Thoracic aorta (tissue), 2 donors: ENCODE data around the gene OR51V1. TPM values are rescaled to one million over a fixed set of nuclear protein-coding genes. Genes with fewer than 3 reads are reported as not detected.

ENCODE experiments used
- ATAC-seq: fragments of 150-250 bp; one replicate; pipeline ENCODE4 v1.8.0; 2017; ENCODE audit warnings: low read depth; ENCODE audit not compliant: insufficient number of reproducible peaks, low FRiP score
- DNase-seq: peaks from one replicate; pipeline ENCODE4 v3.0.0-alpha.2; 2020; ENCODE audit warnings: low spot score
- H3K27ac ChIP-seq, 2 donors: fragments of 200-600 bp; sonication (generic); 1 replicate in 1 of 2; 2 replicates in 1 of 2; pipeline ENCODE4 v1.5.1; 2016; ENCODE audit warnings: mild to moderate bottlenecking in 2 of 2, moderate library complexity in 2 of 2
- H3K27me3 ChIP-seq: fragments of 200-600 bp; sonication (generic); replicated peaks from 2 replicates; pipeline ENCODE4 v1.6.0; 2016; ENCODE audit warnings: mild to moderate bottlenecking; ENCODE audit not compliant: insufficient read depth
- H3K36me3 ChIP-seq: fragments of 200-600 bp; sonication (generic); one replicate; pipeline ENCODE4 v1.5.1; 2016
- H3K4me1 ChIP-seq, 2 donors: fragments of 200-600 bp; sonication (generic); 1 replicate in 1 of 2; 2 replicates in 1 of 2; pipeline versions ENCODE4 v1.5.1 to v1.6.0; 2016; ENCODE audit warnings: low read depth in 2 of 2, mild to moderate bottlenecking in 1 of 2; ENCODE audit not compliant: control insufficient read depth in 1 of 2
- H3K4me3 ChIP-seq: fragments of 200-600 bp; sonication (generic); 2 replicates; pipeline ENCODE4 v1.5.1; 2016; ENCODE audit warnings: mild to moderate bottlenecking
- H3K9me3 ChIP-seq: fragments of 200-600 bp; sonication (generic); 2 replicates; pipeline ENCODE4 v1.5.1; 2016
- CTCF ChIP-seq: fragments of 200-600 bp; sonication (generic); IDR thresholded peaks from one replicate; pipeline ENCODE4 v1.5.1; 2019; ENCODE audit warnings: antibody characterized with exemption
- total RNA-seq, 2 donors: library from RNA; depleted of rRNA; stranded (reverse); fragments of >200 nt; gene quantifications; one replicate each; pipeline versions ENCODE4 v1.1.0 to v1.2.3, GENCODE V29; 2016

Gene OR51V1
- total RNA-seq, 2 donors from 2014 or later, result not detected

- TF ChIP-seq CTCF, result no peak
- no peak for ATAC-seq
- H3K4me3 ChIP-seq, result no peak overlapping the region
- no peaks in the 10 kb centered on the region for H3K27me3 ChIP-seq
- H3K4me1 ChIP-seq, result no peaks in the 10 kb centered on the region
- H3K9me3 ChIP-seq, result no peaks in the 10 kb centered on the region
- no peaks in the 10 kb centered on the region for H3K36me3 ChIP-seq
- H3K27ac ChIP-seq, result no peak overlapping the region
- no peak for DNase-seq
These were observed 44.7 kb upstream of the OR51V1 start for GRCh38 chr11:5245155-5245554.

DNA sequence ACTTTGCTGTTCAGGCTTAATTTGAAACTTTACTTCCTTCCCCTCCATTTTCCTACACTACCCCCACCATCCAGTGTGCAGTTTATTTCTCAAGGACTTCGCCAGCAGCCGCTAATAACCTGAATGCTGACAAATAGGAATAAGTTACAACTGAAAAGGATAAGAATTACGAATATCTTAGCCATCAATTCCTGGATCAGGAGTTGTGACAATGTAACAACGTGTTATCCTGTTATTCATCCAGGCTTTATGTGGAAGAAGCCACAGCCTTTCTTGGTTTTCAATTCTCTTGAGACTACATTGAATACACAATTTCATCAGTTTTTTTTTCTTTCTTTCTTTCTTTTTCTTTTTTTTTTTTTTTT, 43.3 kb upstream of the OR51V1 start:
- no peak for TF ChIP-seq CTCF
- Histone ChIP-seq H3K4me3 (no peak overlapping the region), H3K27ac (no peak overlapping the region), H3K27me3 (no peaks in the 10 kb centered on the region), H3K9me3 (no peaks in the 10 kb centered on the region), H3K4me1 (no peaks in the 10 kb centered on the region), H3K36me3 (no peaks in the 10 kb centered on the region)
- ATAC-seq, result no peak
- no peak for DNase-seq

DNA sequence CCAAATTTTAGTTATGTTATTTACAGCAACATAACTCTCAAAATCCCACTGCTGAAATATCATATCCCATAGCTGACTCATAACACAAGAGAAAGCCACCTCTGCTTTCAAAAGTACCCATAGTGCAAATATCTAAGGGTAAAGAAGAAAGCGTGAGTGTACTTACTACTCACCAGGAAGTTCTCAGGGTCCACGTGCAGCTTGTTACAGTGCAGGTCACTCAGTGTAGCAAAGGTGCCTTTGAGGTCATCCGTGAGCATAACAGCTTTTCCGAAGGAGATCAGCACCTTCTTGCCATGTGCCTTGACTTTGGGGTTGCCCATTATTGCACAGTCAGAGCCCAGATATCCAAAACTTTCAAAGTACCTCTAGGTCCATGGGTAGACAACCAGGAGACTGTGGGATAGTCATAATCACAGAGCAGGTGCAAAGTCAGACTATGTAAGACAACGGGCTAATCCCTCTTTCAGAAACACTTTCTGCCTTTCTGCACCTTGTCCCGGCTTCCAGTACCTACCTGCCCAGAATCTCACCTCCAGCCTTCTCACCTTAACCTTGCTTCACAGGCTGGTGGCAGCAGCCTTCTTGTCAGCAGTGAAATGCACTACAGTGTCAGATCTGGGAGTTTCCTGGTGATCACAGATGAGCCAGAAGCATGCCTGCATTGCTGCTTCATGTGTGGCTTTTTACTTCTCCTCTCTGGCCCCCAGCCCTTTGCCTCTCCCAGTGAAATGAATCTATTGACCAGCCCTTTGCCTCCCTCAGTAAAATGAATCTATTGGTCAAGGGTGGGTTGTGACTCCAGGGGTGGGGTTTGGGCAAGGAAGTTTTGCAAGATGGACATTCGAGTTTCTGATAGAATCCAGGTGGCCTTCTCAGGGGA, 42.7 kb upstream of the OR51V1 start:
- no peaks in the 10 kb centered on the region for H3K27me3 ChIP-seq
- DNase-seq (no peak), ATAC-seq (no peak)
- no peaks in the 10 kb centered on the region for H3K9me3 ChIP-seq
- H3K27ac ChIP-seq, result no peak overlapping the region
- H3K4me3 ChIP-seq, result no peak overlapping the region
- no peak for TF ChIP-seq CTCF
- no peaks in the 10 kb centered on the region for H3K36me3 ChIP-seq
- no peaks in the 10 kb centered on the region for H3K4me1 ChIP-seq

DNA sequence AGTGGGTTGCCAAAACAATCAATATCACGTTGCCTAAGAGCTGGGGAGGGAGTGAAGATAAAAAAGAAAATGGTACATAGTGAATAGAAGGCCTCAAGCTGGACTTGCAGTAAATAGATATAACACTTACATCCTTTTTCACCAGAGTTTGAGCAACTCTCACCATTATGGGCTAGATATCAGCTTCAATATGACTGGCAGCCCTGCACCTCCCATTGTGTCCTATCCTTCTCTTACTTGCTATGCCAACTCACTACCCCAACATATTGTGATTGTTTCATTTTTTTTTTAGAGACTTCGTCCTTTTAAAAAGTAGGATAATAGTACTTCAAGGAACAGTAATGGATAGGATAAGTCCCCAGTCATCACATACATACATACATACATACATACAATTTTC, 41.7 kb upstream of the OR51V1 start:
- Histone ChIP-seq H3K27me3 (no peaks in the 10 kb centered on the region), H3K36me3 (no peaks in the 10 kb centered on the region), H3K27ac (no peak overlapping the region), H3K9me3 (no peaks in the 10 kb centered on the region), H3K4me1 (no peaks in the 10 kb centered on the region), H3K4me3 (no peak overlapping the region)
- ATAC-seq (no peak), DNase-seq (no peak)
- no peak for TF ChIP-seq CTCF

GRCh38 chr11:5241458-5241857, 41.0 kb upstream of the OR51V1 start:
- H3K27ac ChIP-seq, result no peak overlapping the region
- ATAC-seq (no peak), DNase-seq (no peak)
- no peaks in the 10 kb centered on the region for H3K9me3 ChIP-seq
- no peaks in the 10 kb centered on the region for H3K4me1 ChIP-seq
- no peak overlapping the region for H3K4me3 ChIP-seq
- no peak for TF ChIP-seq CTCF
- no peaks in the 10 kb centered on the region for H3K27me3 ChIP-seq
- H3K36me3 ChIP-seq, result no peaks in the 10 kb centered on the region
